Bronchial epithelial cell (primary cell): ENCODE data around the gene CD44. TPM values are rescaled to one million over a fixed set of nuclear protein-coding genes. Genes with fewer than 3 reads are reported as not detected.
"Not testable (repeated sequence)": the region's sequence is repeated elsewhere in the genome, so short reads cannot be mapped to it uniquely, and the experiment has no call there.

ENCODE experiments used
- DNase-seq: peaks from one replicate; pipeline ENCODE4 v3.0.0-alpha.2; 2010; ENCODE audit warnings: low read depth
- FAIRE-seq: peaks from 2 replicates; lab custom pipeline; 2011; peaks lifted over from hg19 to GRCh38; lab: Jason Lieb, UNC
- H3K27me3 ChIP-seq: 2 replicates; pipeline ENCODE4 v1.5.1; 2011; ENCODE audit warnings: low read length; ENCODE audit not compliant: control insufficient read depth, insufficient read depth
- H3K36me3 ChIP-seq: 2 replicates; pipeline ENCODE4 v1.5.1; 2011; ENCODE audit warnings: low read length; ENCODE audit not compliant: control insufficient read depth, insufficient read depth
- H3K4me3 ChIP-seq: 2 replicates; pipeline ENCODE4 v1.5.1; 2011; ENCODE audit warnings: mild to moderate bottlenecking, low read depth, low read length, control low read depth
- CTCF ChIP-seq: IDR thresholded peaks from 2 replicates; pipeline ENCODE4 v1.5.1; 2011; ENCODE audit warnings: mild to moderate bottlenecking, moderate library complexity, low read length, control low read depth, inconsistent platforms; ENCODE audit not compliant: insufficient read depth, severe bottlenecking
- total RNA-seq: library from RNA; depleted of rRNA; stranded (reverse); fragments of >200 nt; gene quantifications from 2 replicates; pipeline ENCODE4 v1.2.1, GENCODE V29; 2014

The CD44 gene
- total RNA-seq, 1 donor from 2014 or later, result 254 TPM

DNA sequence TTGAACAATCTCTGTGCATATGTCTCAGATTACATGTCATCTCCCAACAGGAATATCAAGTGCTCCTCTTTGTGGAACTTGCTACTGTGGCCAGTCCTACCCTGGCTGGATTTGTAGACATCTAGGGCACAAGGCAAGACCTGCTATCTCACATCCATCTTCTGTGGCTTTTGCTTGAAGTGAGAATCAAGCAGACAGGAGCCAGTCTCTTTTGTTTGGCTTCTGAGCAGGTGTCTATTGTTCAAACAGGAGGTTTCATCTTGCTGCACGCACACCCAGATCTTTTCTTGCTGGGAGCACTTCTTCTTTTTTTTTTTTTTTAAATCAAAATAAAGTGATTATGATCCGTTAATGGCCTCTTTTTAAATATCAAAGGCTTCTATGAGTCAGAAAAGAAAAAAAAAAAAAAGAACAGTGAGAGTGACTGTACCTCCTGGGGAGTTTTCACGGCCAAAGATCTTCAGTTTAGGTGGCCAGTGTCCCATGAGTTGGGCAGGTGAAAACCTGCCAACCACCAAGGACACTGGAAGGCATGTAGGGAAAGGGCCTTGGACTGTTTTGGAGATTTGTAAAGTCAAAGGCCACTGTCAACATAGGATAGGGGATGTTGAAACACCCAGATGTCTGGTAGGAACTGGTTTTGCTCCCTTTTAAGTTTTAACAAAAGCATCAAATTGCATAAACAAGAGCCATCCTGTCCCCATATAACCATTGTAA lies 78.1 kb downstream of the CD44 start:
- Histone ChIP-seq H3K27me3 (no peaks in the 10 kb centered on the region), H3K4me3 (no peak overlapping the region), H3K36me3 (peaks cover 29% of the 10 kb centered on the region)
- DNase-seq (peak; percentile 38), FAIRE-seq (no peak)
- TF ChIP-seq CTCF, result no peak

- FAIRE-seq, result no peak
- H3K36me3 ChIP-seq, result peaks cover 32% of the 10 kb centered on the region
Observed at GRCh38 chr11:35218956-35219355, 80.0 kb downstream of the CD44 start.

GRCh38 chr11:35223371-35223796 lies 84.4 kb downstream of the CD44 start:
- no peak for FAIRE-seq
- H3K27me3 ChIP-seq, result no peaks in the 10 kb centered on the region
- DNase-seq, result no peak
- no peak for TF ChIP-seq CTCF
- H3K36me3 ChIP-seq, result peaks cover 27% of the 10 kb centered on the region
- H3K4me3 ChIP-seq, result no peak overlapping the region

More at GRCh38 chr11:35218956-35219355, 80.0 kb downstream of the CD44 start:
- no peak for TF ChIP-seq CTCF
- H3K4me3 ChIP-seq, result no peak overlapping the region
- H3K27me3 ChIP-seq, result no peaks in the 10 kb centered on the region
- no peak for DNase-seq

GRCh38 chr11:35223991-35224390 lies 85.0 kb downstream of the CD44 start:
- DNase-seq (no peak), FAIRE-seq (no peak)
- H3K36me3 ChIP-seq, result peaks cover 26% of the 10 kb centered on the region
- TF ChIP-seq CTCF, result no peak
- no peak overlapping the region for H3K4me3 ChIP-seq
- no peaks in the 10 kb centered on the region for H3K27me3 ChIP-seq

- H3K4me3 ChIP-seq, result no peak overlapping the region
- H3K36me3 ChIP-seq, result peaks cover 23% of the 10 kb centered on the region
- no peak for TF ChIP-seq CTCF
- H3K27me3 ChIP-seq, result no peaks in the 10 kb centered on the region
- FAIRE-seq (no peak), DNase-seq (no peak)
Observed at GRCh38 chr11:35225946-35226520, 87.1 kb downstream of the CD44 start.

DNA sequence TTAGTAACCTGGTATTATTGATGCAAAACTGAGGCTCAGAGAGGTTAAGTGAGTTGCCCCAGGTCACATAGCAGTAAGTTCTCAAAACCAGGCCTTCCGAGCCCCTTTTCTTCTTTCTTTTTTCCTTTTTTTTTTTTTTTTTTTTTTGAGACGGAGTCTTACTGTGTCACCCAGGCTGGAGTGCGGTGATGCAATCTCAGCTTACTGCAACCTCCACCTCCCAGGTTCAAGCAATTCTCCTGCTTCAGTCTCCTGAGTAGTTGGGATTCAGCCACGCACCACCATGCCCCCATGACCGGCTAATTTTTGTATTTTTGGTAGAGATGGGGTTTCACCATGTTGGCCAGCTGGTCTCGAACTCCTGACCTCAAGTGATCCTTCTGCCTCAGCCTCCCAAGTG lies 87.8 kb downstream of the CD44 start:
- H3K36me3 ChIP-seq, result peaks cover 17% of the 10 kb centered on the region
- DNase-seq, H3K4me3 ChIP-seq, H3K27me3 ChIP-seq, FAIRE-seq: not testable (repeated sequence)
